Upper lobe of right lung (tissue), 1 donor: ENCODE data around the gene EPM2A. TPM values are rescaled to one million over a fixed set of nuclear protein-coding genes. Genes with fewer than 3 reads are reported as not detected.

Experiments used
- ATAC-seq: fragments of 200-7000 bp; cut with Tn5 transposase; one replicate; pipeline ENCODE4 v1.9.1; 2020; ENCODE audit warnings: mild to moderate bottlenecking, moderate library complexity
- DNase-seq: peaks from one replicate; pipeline ENCODE4 v3.0.0-alpha.2; 2020
- H3K27ac ChIP-seq: fragments of 200-600 bp; one replicate; pipeline ENCODE4 v1.8.0; 2022
- H3K27me3 ChIP-seq: fragments of 200-600 bp; one replicate; pipeline ENCODE4 v1.8.0; 2022; ENCODE audit warnings: mild to moderate bottlenecking
- H3K36me3 ChIP-seq: fragments of 200-600 bp; one replicate; pipeline ENCODE4 v1.8.0; 2022
- H3K4me1 ChIP-seq: fragments of 200-600 bp; one replicate; pipeline ENCODE4 v1.8.0; 2022
- H3K4me3 ChIP-seq: fragments of 200-600 bp; one replicate; pipeline ENCODE4 v1.8.0; 2022; ENCODE audit warnings: mild to moderate bottlenecking
- H3K9me3 ChIP-seq: fragments of 200-600 bp; one replicate; pipeline ENCODE4 v1.8.0; 2022
- intact Hi-C: fragments of 100-400 bp; cut with DNase I; formaldehyde crosslinking; loops from one replicate; pipeline ENCODE4 v1.11.0; 2022
- total RNA-seq: library from RNA; stranded (reverse); fragmentation: NEBNext Ultra II Directional; extraction: Animal tissue kit (Norgen Biotek cat#: 25700); gene quantifications from one replicate; pipeline ENCODE4 v1.2.1, GENCODE V29; 2021
- TF ChIP-seq, protein P1 (sequence below): fragments of 200-600 bp; IDR thresholded peaks from one replicate; pipeline ENCODE4 v1.8.0; 2022; ENCODE audit warnings: antibody characterized with exemption
- donor health status: DM: no; HTN: yes; CAD: no; lungs with severe emphysema.

The EPM2A gene
- total RNA-seq, 1 donor from 2014 or later: 8.1 TPM

DNA sequence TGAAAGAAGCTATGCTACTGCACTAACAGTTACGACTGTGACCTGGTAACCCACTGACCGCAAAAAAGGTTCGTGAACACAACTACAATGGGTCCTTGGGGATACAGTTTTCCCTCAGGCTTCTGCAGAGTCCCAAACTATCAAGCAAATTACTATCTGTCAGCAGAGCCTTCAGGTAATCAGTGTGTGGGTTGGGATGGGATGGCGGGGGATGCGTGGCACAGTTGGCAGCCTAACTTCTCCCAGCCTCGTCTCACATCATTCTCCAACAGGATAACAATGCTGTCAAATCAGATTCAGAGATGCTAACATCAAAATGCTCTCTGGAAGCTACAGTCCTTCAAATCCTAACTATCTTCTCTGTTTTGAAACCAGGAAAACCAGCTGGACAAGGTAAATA lies 102.3 kb downstream of the EPM2A start:
- intact Hi-C loops: no loop called here
- TF ChIP-seq, protein P1, sequence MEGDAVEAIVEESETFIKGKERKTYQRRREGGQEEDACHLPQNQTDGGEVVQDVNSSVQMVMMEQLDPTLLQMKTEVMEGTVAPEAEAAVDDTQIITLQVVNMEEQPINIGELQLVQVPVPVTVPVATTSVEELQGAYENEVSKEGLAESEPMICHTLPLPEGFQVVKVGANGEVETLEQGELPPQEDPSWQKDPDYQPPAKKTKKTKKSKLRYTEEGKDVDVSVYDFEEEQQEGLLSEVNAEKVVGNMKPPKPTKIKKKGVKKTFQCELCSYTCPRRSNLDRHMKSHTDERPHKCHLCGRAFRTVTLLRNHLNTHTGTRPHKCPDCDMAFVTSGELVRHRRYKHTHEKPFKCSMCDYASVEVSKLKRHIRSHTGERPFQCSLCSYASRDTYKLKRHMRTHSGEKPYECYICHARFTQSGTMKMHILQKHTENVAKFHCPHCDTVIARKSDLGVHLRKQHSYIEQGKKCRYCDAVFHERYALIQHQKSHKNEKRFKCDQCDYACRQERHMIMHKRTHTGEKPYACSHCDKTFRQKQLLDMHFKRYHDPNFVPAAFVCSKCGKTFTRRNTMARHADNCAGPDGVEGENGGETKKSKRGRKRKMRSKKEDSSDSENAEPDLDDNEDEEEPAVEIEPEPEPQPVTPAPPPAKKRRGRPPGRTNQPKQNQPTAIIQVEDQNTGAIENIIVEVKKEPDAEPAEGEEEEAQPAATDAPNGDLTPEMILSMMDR: no peak
- H3K4me3 ChIP-seq: no peak overlapping the region
- no peaks in the 10 kb centered on the region for H3K36me3 ChIP-seq
- H3K4me1 ChIP-seq: no peaks in the 10 kb centered on the region
- no peak overlapping the region for H3K27ac ChIP-seq
- no peak for ATAC-seq
- no peaks in the 10 kb centered on the region for H3K9me3 ChIP-seq
- no peak for DNase-seq
- H3K27me3 ChIP-seq: no peaks in the 10 kb centered on the region

DNA sequence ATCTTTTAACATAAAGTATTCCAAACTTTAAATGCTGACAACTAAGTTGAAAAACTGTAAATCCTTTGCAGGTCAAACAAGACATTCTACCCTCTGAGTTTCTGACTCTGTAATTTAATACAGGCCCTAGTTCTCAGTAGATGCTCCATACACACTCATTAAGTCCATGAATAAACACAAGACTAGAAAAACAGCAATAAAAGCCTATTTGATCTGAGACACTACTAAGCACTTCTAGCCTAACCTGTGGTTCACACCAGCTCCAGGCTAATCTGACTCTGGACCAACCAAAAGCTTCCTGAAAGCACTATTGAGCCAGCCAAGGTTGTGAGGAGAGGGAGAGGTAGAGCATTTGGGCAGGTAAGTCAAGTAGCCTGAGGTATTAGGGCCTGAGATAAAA lies 103.9 kb downstream of the EPM2A start:
- H3K27me3 ChIP-seq: no peaks in the 10 kb centered on the region
- intact Hi-C loops: no loop called here
- no peak overlapping the region for H3K4me3 ChIP-seq
- no peaks in the 10 kb centered on the region for H3K9me3 ChIP-seq
- H3K27ac ChIP-seq: no peak overlapping the region
- TF ChIP-seq, protein P1: no peak
- no peak for DNase-seq
- no peaks in the 10 kb centered on the region for H3K4me1 ChIP-seq
- no peak for ATAC-seq
- no peaks in the 10 kb centered on the region for H3K36me3 ChIP-seq

DNA sequence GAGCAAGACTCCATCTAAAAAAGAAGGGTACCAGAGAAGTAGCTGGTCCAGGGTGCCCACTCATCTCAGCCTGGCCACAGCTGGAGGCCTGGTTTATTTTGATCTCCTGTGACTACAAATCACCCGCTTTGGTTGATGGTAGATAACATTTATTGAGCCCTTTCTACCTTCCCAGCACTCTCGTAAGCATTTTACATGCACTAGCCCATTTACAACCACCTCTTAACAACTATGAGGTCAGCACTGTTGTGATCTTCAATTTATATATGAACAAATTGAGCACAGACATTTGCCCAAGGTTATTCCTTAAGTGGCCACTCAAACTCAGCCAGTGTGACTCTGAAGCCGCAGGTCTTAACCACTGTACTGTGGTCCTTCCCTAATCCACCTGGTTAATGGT lies 104.7 kb downstream of the EPM2A start:
- intact Hi-C loops: no loop called here
- H3K27ac ChIP-seq: no peak overlapping the region
- no peaks in the 10 kb centered on the region for H3K27me3 ChIP-seq
- TF ChIP-seq, protein P1: no peak
- no peaks in the 10 kb centered on the region for H3K4me1 ChIP-seq
- DNase-seq (no peak), ATAC-seq (no peak)
- H3K36me3 ChIP-seq: no peaks in the 10 kb centered on the region
- H3K4me3 ChIP-seq: no peak overlapping the region
- H3K9me3 ChIP-seq: no peaks in the 10 kb centered on the region

DNA sequence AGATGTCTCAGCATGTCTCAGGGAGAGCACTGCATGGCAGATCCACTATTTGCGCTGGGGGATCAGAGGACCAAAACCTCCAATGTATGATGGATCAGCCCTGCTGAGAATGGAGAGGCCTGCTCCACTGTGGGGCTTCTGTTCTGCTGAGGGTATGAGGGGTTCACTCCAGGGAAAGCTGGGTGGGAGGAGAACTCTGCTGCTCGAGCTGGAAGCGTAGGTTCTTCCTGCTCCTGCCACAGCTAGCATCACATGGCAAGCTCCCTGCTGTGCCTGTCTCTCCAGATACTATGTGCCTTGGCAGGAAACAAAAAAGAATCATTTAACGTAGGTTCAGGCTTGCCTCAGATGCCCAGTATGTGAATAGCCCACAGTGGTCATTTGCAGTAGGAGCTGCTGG lies 105.8 kb downstream of the EPM2A start:
- Histone ChIP-seq H3K9me3 (no peaks in the 10 kb centered on the region), H3K27ac (no peak overlapping the region), H3K36me3 (no peaks in the 10 kb centered on the region), H3K4me1 (no peaks in the 10 kb centered on the region), H3K4me3 (no peak overlapping the region), H3K27me3 (no peaks in the 10 kb centered on the region)
- no peak for DNase-seq
- no peak for ATAC-seq
- intact Hi-C loops: no loop called here
- TF ChIP-seq, protein P1: no peak

DNA sequence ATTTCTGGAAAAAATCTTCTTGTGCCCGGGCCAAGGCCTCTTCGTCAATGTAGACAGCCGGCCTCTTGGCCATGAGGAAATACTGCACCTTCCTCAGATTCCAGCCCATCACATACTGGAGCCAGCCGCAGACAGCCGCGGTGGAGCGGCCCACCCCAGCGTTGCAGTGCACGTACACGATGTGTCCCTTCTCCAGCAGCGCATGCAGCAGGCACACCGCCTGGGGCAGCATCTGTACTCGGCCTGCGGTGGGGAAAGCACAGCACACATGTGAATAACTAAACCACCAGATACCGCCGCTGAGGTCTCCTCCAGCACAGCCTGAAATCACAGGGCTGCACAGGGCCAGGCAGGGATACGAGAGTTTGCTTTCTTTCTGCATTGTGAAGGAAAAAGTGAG lies 107.9 kb downstream of the EPM2A start:
- no peak for DNase-seq
- H3K27ac ChIP-seq: no peak overlapping the region
- H3K36me3 ChIP-seq: no peaks in the 10 kb centered on the region
- H3K4me3 ChIP-seq: no peak overlapping the region
- H3K9me3 ChIP-seq: no peaks in the 10 kb centered on the region
- intact Hi-C loops: no loop called here
- no peaks in the 10 kb centered on the region for H3K27me3 ChIP-seq
- no peak for ATAC-seq
- TF ChIP-seq, protein P1: no peak
- H3K4me1 ChIP-seq: no peaks in the 10 kb centered on the region

DNA sequence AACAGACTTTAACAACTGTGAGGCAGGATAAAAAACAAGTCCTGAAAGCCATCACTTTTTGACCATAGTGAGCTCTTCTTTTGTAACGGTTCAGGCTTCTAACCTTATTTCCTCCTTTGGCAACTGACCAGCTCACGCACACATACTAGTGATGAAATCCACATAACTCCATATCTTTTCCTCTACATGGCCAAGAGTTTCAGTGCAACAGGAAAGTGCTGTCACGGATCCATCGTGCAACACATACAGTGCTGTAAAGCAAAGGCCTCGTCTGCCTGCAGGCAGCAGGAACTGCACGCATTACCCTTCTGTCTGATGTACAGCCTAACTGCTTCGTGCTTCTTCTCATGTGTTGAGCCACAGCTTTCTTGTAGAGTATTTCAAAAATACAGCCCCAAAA lies 108.5 kb downstream of the EPM2A start:
- no peaks in the 10 kb centered on the region for H3K36me3 ChIP-seq
- intact Hi-C loops: no loop called here
- TF ChIP-seq, protein P1: no peak
- no peaks in the 10 kb centered on the region for H3K9me3 ChIP-seq
- H3K4me3 ChIP-seq: no peak overlapping the region
- no peaks in the 10 kb centered on the region for H3K27me3 ChIP-seq
- no peak for ATAC-seq
- H3K4me1 ChIP-seq: no peaks in the 10 kb centered on the region
- no peak for DNase-seq
- no peak overlapping the region for H3K27ac ChIP-seq
